ENCODE measurements around the gene PARD6A. TPM values are rescaled to one million over a fixed set of nuclear protein-coding genes. Genes with fewer than 3 reads are reported as not detected.

The PARD6A gene
- total RNA-seq, 2 donors from 2014 or later = 2.6 to 3.7 TPM

- Mint-ChIP-seq H3K27me3 (ENCODE audit: insufficient read depth) (no peaks in the 10 kb centered on the region), H3K9me3 (no peaks in the 10 kb centered on the region), H3K27ac (no peak overlapping the region), H3K4me3 (no peak overlapping the region), H3K4me1 (no peaks in the 10 kb centered on the region), H3K36me3 (ENCODE audit: low read depth) (peaks cover 60% of the 10 kb centered on the region)
- H3K27me3 ChIP-seq (ENCODE audit: control insufficient read depth, insufficient read depth, low read length, poor library complexity, severe bottlenecking) = no peaks in the 10 kb centered on the region
- no peak overlapping the region for H3K27ac ChIP-seq (ENCODE audit: low read depth, low read length)
- no peak for TF ChIP-seq CTCF (conservative IDR thresholded peaks at IDR 0.05)
- H3K4me1 ChIP-seq (ENCODE audit: control insufficient read depth, insufficient read depth, low read length) = no peaks in the 10 kb centered on the region
- no peak overlapping the region for H3K9ac ChIP-seq (ENCODE audit: extremely low read depth, low read length, poor library complexity, severe bottlenecking)
- no peaks in the 10 kb centered on the region for H3K9me3 ChIP-seq (ENCODE audit: control insufficient read depth, low read length)
- no peak overlapping the region for H3K4me3 ChIP-seq (ENCODE audit: low read length)
- WGBS, 2 experiments (ENCODE audit: insufficient coverage in 1 of 2, insufficient read length in 1 of 2) = 87 to 90% methylated on average over 6 to 7 of the region's 7 CpGs
- no peak for DNase-seq
- H3K36me3 ChIP-seq (ENCODE audit: control insufficient read depth, insufficient read depth, low read length) = peaks cover 81% of the 10 kb centered on the region
Measured at GRCh38 chr16:67632415-67633172, 28.2 kb upstream of the PARD6A start.

GRCh38 chr16:67636713-67637112 lies 24.0 kb upstream of the PARD6A start:
- Histone ChIP-seq H3K27me3 (ENCODE audit: control insufficient read depth, insufficient read depth, low read length, poor library complexity, severe bottlenecking) (no peaks in the 10 kb centered on the region), H3K4me3 (ENCODE audit: low read length) (no peak overlapping the region), H3K9ac (ENCODE audit: extremely low read depth, low read length, poor library complexity, severe bottlenecking) (no peak overlapping the region), H3K27ac (ENCODE audit: low read depth, low read length) (no peak overlapping the region), H3K9me3 (ENCODE audit: control insufficient read depth, low read length) (no peaks in the 10 kb centered on the region), H3K4me1 (ENCODE audit: control insufficient read depth, insufficient read depth, low read length) (no peaks in the 10 kb centered on the region), H3K36me3 (ENCODE audit: control insufficient read depth, insufficient read depth, low read length) (peaks cover 66% of the 10 kb centered on the region)
- Mint-ChIP-seq H3K4me3 (no peak overlapping the region), H3K9me3 (no peaks in the 10 kb centered on the region), H3K27me3 (ENCODE audit: insufficient read depth) (no peaks in the 10 kb centered on the region), H3K27ac (no peak overlapping the region), H3K4me1 (no peaks in the 10 kb centered on the region), H3K36me3 (ENCODE audit: low read depth) (peaks cover 60% of the 10 kb centered on the region)
- TF ChIP-seq CTCF (conservative IDR thresholded peaks at IDR 0.05) = no peak
- no peak for DNase-seq
- WGBS, 2 experiments (ENCODE audit: insufficient coverage in 1 of 2, insufficient read length in 1 of 2) = 95 to 100% methylated on average over 4 to 8 of the region's 8 CpGs

GRCh38 chr16:67637625-67638024 lies 23.1 kb upstream of the PARD6A start:
- Histone ChIP-seq H3K27ac (ENCODE audit: low read depth, low read length) (no peak overlapping the region), H3K27me3 (ENCODE audit: control insufficient read depth, insufficient read depth, low read length, poor library complexity, severe bottlenecking) (no peaks in the 10 kb centered on the region), H3K4me1 (ENCODE audit: control insufficient read depth, insufficient read depth, low read length) (no peaks in the 10 kb centered on the region), H3K9me3 (ENCODE audit: control insufficient read depth, low read length) (no peaks in the 10 kb centered on the region), H3K4me3 (ENCODE audit: low read length) (no peak overlapping the region), H3K9ac (ENCODE audit: extremely low read depth, low read length, poor library complexity, severe bottlenecking) (no peak overlapping the region), H3K36me3 (ENCODE audit: control insufficient read depth, insufficient read depth, low read length) (peaks cover 57% of the 10 kb centered on the region)
- TF ChIP-seq CTCF (conservative IDR thresholded peaks at IDR 0.05) = no peak
- H3K27me3 Mint-ChIP-seq (ENCODE audit: insufficient read depth) = no peaks in the 10 kb centered on the region
- no peaks in the 10 kb centered on the region for H3K9me3 Mint-ChIP-seq
- no peaks in the 10 kb centered on the region for H3K4me1 Mint-ChIP-seq
- no peak overlapping the region for H3K4me3 Mint-ChIP-seq
- no peak for DNase-seq
- H3K27ac Mint-ChIP-seq = no peak overlapping the region
- H3K36me3 Mint-ChIP-seq (ENCODE audit: low read depth) = peaks cover 52% of the 10 kb centered on the region
- WGBS, 2 experiments (ENCODE audit: insufficient coverage in 1 of 2, insufficient read length in 1 of 2) = 94 to 97% methylated on average over 12 of the region's 12 CpGs

Measured in endodermal cell (in vitro differentiated cells).